ENCODE data around the gene WWOX. TPM values are rescaled to one million over a fixed set of nuclear protein-coding genes. Genes with fewer than 3 reads are reported as not detected.

The WWOX gene
- total and polyA plus RNA-seq, 2 of the 8 experiments (the other 6 are each of a cell fraction or from before 2014, with no cell fraction given) = 5.4 to 16.7 TPM

DNA sequence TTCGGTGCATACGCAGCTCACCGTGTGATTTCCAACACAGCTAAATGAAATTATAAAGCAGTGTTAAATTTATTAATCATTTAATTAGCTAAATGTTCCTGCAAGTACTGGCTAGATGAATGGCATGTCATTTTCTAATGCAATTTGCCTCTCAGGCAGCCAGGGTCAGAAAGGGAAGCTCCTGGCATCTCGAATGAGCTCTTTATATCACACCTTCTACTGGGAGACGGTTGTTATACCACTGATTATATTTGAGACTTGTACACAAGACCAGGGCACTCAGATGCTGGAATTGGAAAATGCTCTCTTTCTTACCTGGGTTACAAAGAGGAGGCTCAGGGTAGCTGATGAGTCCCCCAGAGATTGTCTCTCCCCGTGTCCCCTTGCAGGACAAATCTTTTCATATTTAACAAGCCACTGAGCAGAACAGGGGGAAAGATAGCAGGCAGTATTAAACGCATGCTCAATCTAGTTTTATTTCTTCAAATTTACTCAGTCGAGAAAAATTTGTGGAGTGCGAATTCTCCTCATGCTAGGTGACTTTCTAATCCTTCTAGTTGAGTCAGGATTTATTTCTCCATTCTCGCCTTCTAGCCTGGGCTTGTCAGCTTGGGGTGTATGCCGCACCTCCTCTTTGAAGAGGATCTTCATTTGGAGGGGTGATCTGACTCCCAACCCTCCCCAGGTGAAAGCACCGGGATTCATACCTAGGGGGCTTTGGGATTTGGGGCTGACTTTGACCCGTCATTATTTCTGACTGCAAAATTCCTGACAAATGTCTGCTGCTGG lies 1060.0 kb downstream of the WWOX start:
- Histone ChIP-seq H3K27ac (ENCODE audit: low read depth, low read length) (no peak overlapping the region), H3K9me3 (ENCODE audit: insufficient read depth in 2 of 2, low read depth in 1 of 2, low read length in 1 of 2) (no peaks in the 10 kb centered on the region), H2AFZ (ENCODE audit: low read length) (no peak overlapping the region), H2BK5ac (ENCODE audit: low read depth, low read length) (no peak overlapping the region; the same call in 1 of the 2 replicates), H4K8ac (ENCODE audit: extremely low read depth, insufficient read depth, low read length) (no peak overlapping the region), H4K91ac (replicated peaks; ENCODE audit: insufficient read length, low read length) (no peak overlapping the region), H2BK15ac (ENCODE audit: low read length) (peak overlapping the region; percentile 66; the same call in 1 of the 2 replicates), H3K79me1 (ENCODE audit: low read depth, low read length) (no peaks in the 10 kb centered on the region; the same call in 1 of the 2 replicates), H3K18ac (ENCODE audit: extremely low read depth, low read length) (no peak overlapping the region), H2BK120ac (replicated peaks; ENCODE audit: low read depth, low read length) (no peak overlapping the region), H3K23me2 (ENCODE audit: low read depth, low read length) (no peaks in the 10 kb centered on the region), H3K27me3 (replicated peaks in 1 of 4; ENCODE audit: control insufficient read depth in 3 of 4, extremely low read depth in 1 of 4, insufficient read depth in 3 of 4, low read length in 3 of 4) (no peaks in the 10 kb centered on the region), H2AK5ac (ENCODE audit: low read depth, low read length) (no peak overlapping the region), H2BK12ac (ENCODE audit: low read depth, low read length) (no peak overlapping the region), H3K4me2 (ENCODE audit: insufficient read depth in 1 of 2, low read depth in 2 of 2, low read length in 2 of 2) (no peak overlapping the region), H4K5ac (ENCODE audit: insufficient read length, low read depth, low read length) (no peak overlapping the region), H3K4me1 (replicated peaks in 1 of 4; ENCODE audit: control insufficient read depth in 3 of 4, insufficient read depth in 4 of 4, low read length in 3 of 4) (peaks cover 0 to 6% (median 3%) of the 10 kb centered on the region in 4 experiments; a peak in 4 of 7 replicates), H3K9ac (replicated peaks in 1 of 4; ENCODE audit: extremely low read depth in 1 of 4, low read depth in 3 of 4, low read length in 3 of 4) (no peak overlapping the region), H3K79me2 (ENCODE audit: control insufficient read depth in 1 of 2, insufficient read depth in 2 of 2, low read length in 2 of 2) (no peaks in the 10 kb centered on the region), H3K56ac (replicated peaks; ENCODE audit: insufficient read length, low read depth, low read length) (no peak overlapping the region), H3K4me3 (ENCODE audit: extremely low read depth in 1 of 4, insufficient read depth in 2 of 4, low read depth in 3 of 4, low read length in 4 of 4) (no peak overlapping the region), H3K23ac (ENCODE audit: insufficient read length) (no peak overlapping the region), H4K20me1 (replicated peaks in 1 of 2; ENCODE audit: control insufficient read depth in 1 of 2, insufficient read depth in 2 of 2, low read length in 2 of 2) (no peaks in the 10 kb centered on the region), H3K4ac (replicated peaks; ENCODE audit: insufficient read length, low read depth, low read length) (no peak overlapping the region), H3K14ac (ENCODE audit: insufficient read length) (no peak overlapping the region), H2BK20ac (ENCODE audit: low read length) (peak overlapping the region; percentile 48; the same call in 1 of the 2 replicates), H3K36me3 (ENCODE audit: control insufficient read depth in 2 of 4, insufficient read depth in 4 of 4, low read length in 3 of 4) (no peaks in the 10 kb centered on the region)
- DNase-seq (ENCODE audit: low read depth in 1 of 2, low spot score in 2 of 2) (no peak), FAIRE-seq (no peak)
- ChIA-PET POLR2A (ENCODE audit: partially characterized antibody) (interaction anchor here (0.9 kb wide), 1 partner anchor 9 kb away, joined by 3 read pairs; no protein-coding TSS in a partner anchor), CTCF (ENCODE audit: partially characterized antibody) (interaction anchor here (1.2 to 1.6 kb wide), 5 partner anchors 9 to 110 kb away, joined by 4 to 5 read pairs (median 4); no protein-coding TSS in a partner anchor)
- WGBS, 2 experiments (ENCODE audit: extremely low coverage in 1 of 2, insufficient coverage in 1 of 2, insufficient read length in 1 of 2, insufficient replicate concordance in 2 of 2, low coverage in 1 of 2, low lambda C conversion rate in 2 of 2, missing lambda C conversion rate in 1 of 2) = 93% methylated on average over 13 of the region's 13 CpGs; no CpG with 5 or more reads in 1 of the 2 experiments
- no peak for TF ChIP-seq ZNF274 (IDR thresholded peaks at IDR 0.05; ENCODE audit: borderline replicate concordance, extremely low read depth, low read length)
- TF ChIP-seq SIRT6 (IDR thresholded peaks at IDR 0.05; ENCODE audit: low read length) = no peak
- TF ChIP-seq SP4 (IDR thresholded peaks at IDR 0.05; ENCODE audit: low read length) = no peak
- no peak for TF ChIP-seq SP2 (IDR thresholded peaks at IDR 0.05; ENCODE audit: low read length)
- no peak for TF ChIP-seq GABPA (IDR thresholded peaks at IDR 0.05; ENCODE audit: borderline replicate concordance, insufficient read depth, low read length)
- no peak for TF ChIP-seq BRCA1 (IDR thresholded peaks at IDR 0.05; ENCODE audit: low read depth, low read length)
- TF ChIP-seq PHF8 (conservative IDR thresholded peaks at IDR 0.05; ENCODE audit: low read depth, low read length) = no peak
- TF ChIP-seq TCF12 (IDR thresholded peaks at IDR 0.05; ENCODE audit: low read depth, low read length) = no peak
- no peak for TF ChIP-seq CREB1 (IDR thresholded peaks at IDR 0.05)
- no peak for TF ChIP-seq TAF1 (IDR thresholded peaks at IDR 0.05; ENCODE audit: low read depth, low read length)
- TF ChIP-seq TAF7 (optimal IDR thresholded peaks at IDR 0.05; ENCODE audit: borderline replicate concordance, low read depth, low read length) = no peak
- no peak for TF ChIP-seq SIN3A (conservative IDR thresholded peaks at IDR 0.05 in 1 of 2, IDR thresholded peaks at IDR 0.05 in 1 of 2; ENCODE audit: low read depth in 1 of 2, low read length in 2 of 2)
- no peak for TF ChIP-seq ASH2L (IDR thresholded peaks at IDR 0.05; ENCODE audit: low read length)

Measured in H1 (cell line).